NCI-H1930 (cell line): Measurements from ENCODE around the gene LIN37.
"Not testable (repeated sequence)": the region's sequence is repeated elsewhere in the genome, so short reads cannot be mapped to it uniquely, and the experiment has no call there.

Source experiments
- DNase-seq, 2 experiments: peaks; one replicate each; lab custom pipeline; 2025; lab: John Stamatoyannopoulos, UW

LIN37 gene

DNA sequence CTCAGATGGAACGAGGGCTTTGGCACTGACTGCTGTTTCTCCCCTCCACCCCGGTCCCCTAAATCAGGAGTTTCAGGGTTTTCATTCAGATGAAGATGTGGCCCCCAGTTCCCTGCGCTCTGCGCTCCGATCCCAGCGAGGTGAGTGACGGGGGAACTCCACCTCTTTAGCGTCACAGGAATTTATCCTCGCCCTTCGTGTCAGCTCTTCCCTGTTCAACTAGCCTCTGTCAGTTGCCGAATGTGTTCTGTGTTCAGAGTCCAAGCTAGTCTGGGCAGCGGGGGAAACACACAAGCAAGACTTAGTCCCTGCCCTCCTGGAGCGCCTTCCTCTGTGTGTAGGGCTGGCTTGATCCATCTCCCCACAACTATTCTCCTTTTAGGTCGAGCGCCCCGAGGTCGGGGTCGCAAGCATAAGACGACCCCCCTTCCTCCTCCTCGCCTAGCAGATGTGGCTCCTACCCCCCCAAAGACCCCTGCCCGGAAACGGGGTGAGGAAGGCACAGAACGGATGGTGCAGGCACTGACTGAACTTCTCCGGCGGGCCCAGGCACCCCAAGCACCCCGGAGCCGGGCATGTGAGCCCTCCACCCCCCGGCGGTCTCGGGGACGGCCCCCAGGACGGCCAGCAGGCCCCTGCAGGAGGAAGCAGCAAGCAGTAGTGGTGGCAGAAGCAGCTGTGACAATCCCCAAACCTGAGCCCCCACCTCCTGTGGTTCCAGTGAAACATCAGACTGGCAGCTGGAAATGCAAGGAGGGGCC lies 28.8 kb upstream of the LIN37 start:
- no peak for DNase-seq

DNA sequence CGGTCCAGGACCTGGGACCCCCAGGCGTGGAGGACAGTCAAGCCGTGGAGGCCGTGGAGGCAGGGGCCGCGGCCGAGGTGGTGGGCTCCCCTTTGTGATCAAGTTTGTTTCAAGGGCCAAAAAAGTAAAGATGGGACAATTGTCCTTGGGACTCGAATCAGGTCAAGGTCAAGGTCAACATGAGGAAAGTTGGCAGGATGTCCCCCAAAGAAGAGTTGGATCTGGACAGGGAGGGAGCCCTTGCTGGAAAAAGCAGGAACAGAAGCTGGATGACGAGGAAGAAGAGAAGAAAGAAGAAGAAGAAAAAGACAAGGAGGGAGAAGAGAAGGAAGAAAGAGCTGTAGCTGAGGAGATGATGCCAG lies 28.2 kb upstream of the LIN37 start:
- no peak for DNase-seq

DNA sequence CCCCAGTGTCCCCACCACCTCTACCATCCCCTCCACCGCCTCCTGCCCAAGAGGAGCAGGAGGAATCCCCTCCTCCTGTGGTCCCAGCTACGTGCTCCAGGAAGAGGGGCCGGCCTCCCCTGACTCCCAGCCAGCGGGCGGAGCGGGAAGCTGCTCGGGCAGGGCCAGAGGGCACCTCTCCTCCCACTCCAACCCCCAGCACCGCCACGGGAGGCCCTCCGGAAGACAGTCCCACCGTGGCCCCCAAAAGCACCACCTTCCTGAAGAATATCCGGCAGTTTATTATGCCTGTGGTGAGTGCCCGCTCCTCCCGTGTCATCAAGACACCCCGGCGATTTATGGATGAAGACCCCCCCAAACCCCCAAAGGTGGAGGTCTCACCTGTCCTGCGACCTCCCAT lies 27.7 kb upstream of the LIN37 start:
- no peak for DNase-seq

DNA sequence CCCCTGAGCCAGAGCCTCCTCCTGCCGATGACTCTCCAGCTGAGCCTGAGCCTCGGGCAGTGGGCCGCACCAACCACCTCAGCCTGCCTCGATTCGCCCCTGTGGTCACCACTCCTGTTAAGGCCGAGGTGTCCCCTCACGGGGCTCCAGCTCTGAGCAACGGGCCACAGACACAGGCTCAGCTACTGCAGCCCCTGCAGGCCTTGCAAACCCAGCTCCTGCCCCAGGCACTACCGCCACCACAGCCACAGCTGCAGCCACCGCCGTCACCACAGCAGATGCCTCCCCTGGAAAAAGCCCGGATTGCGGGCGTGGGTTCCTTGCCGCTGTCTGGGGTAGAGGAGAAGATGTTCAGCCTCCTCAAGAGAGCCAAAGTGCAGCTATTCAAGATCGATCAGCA lies 27.0 kb upstream of the LIN37 start:
- DNase-seq = no peak

DNA sequence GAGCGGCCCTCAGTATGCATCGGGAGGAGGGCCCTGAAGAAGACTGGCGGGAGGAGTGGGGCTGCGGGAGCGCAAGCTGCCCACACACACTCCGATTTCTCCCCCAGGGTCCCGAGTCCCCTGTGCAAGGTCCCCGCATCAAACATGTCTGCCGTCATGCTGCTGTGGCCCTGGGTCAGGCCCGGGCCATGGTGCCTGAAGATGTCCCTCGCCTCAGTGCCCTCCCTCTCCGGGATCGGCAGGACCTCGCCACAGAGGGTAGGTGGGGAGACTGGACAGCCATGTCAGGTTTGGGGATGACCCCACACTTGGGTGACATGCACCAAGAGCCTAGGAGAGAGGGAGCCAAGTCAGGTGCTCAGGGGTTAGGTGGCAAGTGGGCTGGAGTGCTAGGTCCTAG lies 25.9 kb upstream of the LIN37 start:
- DNase-seq = no peak

DNA sequence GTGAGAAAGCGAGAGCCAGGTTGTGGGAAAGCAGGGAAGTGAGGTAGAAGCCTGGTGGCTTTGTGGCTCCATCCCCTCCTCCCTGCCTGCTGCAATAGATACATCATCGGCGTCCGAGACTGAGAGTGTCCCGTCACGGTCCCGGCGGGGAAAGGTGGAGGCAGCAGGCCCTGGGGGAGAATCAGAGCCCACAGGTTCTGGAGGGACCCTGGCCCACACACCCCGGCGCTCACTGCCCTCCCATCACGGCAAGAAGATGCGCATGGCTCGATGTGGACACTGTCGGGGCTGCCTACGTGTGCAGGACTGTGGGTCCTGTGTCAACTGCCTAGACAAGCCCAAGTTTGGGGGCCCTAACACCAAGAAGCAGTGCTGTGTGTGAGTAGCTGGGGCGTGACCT lies 25.5 kb upstream of the LIN37 start:
- DNase-seq = no peak

DNA sequence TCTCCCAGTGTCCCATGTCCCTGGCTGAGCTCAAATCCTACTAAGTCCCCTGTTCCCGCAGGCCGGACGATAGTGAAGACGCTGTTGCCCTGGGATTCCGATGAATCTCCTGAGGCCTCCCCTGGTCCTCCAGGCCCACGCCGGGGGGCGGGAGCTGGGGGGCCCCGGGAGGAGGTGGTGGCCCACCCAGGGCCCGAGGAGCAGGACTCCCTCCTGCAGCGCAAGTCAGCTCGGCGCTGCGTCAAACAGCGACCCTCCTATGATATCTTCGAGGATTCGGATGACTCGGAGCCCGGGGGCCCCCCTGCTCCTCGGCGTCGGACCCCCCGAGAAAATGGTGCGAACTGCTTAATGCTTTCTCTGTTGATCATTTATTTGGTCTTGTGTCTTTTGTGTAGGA lies 24.7 kb upstream of the LIN37 start:
- DNase-seq = no peak

DNA sequence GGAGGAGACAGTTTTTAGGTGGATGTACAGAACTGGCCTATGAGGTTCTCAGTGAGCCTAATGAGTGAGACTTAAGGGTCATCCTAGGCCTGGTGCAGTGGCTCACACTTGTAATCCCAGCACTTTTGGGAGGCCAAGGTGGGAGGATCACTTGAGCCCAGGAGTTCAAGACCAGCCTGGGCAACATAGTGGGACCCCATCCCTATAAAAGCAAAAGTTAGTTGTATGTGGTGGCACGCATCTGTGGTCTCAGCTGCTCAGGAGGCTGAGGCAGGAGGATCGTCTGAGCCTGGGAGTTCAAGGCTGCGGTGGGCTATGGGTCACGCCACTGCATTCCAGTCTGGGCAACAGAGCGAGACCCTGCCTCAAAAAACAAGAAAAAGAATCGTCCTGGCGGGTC lies 24.2 kb upstream of the LIN37 start:
- DNase-seq = not testable (repeated sequence)

DNA sequence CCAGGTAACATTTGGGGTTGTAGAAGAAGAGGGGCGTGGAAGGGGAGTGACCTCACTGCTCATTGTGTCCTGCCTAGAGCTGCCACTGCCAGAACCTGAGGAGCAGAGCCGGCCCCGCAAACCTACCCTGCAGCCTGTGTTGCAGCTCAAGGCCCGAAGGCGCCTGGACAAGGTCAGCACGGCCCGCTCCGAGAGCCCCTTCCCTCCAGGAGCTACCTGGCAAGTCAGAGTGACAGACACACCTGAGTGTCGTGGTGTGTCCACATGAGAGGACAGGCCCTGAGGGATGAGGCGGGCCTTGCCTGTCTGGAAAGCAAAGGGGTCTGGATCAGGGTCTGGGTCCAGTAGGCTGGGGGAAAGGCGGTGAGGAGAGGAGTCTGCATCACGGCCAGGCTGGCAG lies 23.8 kb upstream of the LIN37 start:
- no peak for DNase-seq

DNA sequence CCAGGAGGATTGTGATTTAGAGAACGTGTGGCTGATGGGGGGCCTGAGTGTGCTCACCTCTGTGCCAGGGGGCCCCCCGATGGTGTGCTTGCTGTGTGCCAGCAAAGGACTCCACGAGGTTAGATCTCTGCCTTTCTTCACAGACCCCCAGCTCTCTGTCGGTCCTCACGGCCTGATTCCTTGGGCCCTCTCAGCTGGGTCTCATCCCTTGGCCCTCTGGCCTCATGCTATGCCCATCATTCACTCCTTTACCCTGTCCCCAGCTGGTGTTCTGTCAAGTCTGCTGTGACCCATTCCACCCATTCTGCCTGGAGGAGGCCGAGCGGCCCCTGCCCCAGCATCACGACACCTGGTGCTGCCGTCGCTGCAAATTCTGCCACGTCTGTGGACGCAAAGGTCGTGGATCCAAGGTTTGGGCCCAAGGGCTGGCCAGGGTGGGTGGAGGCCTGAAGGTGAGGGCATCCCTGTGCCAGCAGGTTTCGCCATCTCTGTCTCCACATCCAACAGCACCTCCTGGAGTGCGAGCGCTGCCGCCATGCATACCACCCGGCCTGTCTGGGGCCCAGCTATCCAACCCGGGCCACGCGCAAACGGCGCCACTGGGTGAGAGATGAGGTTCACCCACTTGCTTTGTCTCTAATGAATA lies 23.0 kb upstream of the LIN37 start:
- DNase-seq = no peak

DNA sequence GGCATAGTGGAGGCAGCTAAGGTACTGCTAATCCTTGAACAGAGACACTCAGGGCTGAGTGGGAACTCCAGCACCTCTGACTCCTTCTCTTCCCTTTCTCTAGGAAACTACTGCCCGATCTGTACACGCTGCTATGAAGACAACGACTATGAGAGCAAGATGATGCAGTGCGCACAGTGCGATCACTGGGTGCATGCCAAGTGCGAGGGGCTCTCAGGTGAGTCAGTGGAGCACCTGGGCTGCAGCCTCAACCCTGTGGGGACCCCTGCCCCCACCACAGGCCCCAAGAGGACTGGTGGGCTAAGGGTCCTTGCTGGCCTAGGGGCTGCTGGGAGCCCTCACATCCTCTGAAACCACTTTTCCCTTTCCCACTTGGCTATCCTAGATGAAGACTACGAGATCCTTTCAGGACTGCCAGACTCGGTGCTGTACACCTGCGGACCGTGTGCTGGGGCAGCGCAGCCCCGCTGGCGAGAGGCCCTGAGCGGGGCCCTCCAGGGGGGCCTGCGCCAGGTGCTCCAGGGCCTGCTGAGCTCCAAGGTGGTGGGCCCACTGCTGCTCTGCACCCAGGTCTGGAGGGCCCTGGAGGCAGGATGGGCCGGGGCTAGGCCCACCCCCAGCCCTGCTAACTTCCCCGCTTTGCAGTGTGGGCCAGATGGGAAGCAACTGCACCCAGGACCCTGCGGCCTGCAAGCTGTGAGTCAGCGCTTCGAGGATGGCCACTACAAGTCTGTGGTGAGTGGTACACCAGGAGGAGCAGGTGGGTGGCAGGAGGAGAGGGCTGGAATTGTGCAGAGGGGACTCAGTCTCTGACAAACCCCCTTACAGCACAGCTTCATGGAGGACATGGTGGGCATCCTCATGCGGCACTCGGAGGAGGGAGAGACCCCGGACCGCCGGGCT lies 21.1 kb upstream of the LIN37 start:
- DNase-seq = no peak

DNA sequence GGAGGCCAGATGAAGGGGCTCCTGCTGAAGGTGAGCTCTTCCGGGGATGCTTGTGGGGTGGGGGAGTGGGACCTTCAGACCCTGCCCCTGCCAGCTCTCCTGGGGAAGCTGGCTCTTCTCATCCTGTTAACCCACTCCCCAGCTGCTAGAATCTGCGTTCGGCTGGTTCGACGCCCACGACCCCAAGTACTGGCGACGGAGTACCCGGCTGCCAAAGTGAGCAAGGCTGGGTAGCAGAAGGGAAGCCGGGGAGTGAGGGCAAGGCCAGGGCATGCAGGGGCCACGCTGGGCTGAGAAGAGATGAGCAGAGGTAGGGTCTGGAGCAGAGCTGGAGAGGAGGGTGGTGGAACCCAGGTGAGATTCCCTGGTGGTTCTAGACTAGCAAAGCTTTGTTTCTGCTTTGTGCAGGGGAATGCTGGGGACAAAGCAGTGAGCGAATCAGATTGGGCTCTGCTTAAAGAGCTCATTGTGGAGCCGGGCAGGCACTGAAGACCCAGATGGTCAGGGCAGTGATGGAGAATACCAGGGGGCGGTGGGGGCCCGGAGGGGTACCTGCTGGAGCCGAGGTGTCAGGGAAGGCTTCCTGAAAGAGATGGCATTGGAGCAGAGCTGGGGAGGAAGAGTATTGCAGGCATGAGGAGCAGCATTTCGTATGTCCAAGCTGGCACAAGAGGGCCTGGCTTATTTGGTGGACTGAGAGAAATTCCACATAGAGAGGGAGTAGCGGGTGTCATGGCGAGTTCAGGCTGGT lies 20.2 kb upstream of the LIN37 start:
- DNase-seq = no peak

DNA sequence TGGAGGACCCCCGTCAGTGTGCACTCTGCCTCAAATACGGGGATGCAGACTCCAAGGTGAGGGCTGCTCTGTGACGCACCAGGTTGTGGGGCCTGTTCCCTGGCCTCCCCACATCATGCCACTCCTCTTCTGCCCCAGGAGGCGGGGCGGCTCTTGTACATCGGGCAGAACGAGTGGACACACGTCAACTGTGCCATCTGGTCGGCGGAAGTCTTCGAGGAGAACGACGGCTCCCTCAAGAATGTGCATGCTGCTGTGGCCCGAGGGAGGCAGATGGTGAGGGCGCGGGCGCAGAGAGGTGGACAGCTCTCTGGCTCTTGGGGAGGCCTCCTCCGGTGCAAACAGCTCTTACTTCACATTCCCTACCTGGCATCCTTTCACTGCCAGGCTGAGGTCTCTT lies 19.4 kb upstream of the LIN37 start:
- no peak for DNase-seq

DNA sequence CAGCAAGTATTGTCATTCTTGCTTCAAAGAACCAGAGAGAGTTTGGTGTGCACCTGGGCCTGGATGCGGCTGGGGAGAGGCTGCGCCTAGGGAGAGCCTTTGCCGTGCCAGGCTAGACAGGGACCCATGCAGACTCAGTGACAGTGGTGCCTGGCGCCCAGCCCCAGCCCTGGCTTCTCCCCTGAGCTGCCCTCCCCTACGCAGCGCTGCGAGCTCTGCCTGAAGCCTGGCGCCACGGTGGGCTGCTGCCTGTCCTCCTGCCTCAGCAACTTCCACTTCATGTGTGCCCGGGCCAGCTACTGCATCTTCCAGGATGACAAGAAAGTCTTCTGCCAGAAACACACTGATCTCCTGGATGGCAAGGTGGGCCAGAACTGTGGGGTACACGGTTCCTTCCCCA lies 18.6 kb upstream of the LIN37 start:
- no peak for DNase-seq

DNA sequence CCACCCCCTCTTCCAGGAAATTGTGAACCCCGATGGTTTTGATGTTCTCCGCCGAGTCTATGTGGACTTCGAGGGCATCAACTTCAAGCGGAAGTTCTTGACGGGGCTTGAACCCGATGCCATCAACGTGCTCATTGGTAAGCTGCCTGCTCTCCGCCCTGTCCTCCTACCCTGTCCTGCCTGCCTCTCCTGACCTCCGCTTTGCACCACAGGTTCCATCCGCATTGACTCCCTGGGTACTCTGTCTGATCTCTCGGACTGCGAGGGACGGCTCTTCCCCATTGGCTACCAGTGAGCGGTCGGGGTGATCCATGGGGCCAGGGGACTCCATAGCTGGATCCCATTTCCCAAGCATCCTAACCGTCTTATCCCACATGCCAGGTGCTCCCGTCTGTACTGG lies 18.1 kb upstream of the LIN37 start:
- no peak for DNase-seq

DNA sequence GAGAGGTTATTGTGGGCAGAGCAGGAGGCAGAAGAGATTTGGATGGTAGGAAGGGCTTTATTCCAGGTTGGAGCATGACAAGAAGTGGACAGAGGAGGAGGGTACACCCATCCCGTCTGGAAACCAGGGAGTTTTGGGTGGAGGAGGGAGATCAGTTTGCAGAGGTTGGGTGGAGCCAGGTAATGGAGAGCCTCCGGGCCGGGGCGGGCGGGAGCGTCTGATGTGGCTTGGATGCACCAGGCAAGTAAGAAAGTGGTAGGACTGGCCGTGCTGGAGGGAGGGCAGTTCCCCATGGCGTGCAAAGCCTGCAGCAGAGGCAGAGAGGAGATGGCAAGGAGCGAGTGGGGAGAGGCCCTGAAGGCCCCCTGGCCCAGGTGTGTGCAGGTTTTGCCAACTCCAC lies 17.0 kb upstream of the LIN37 start:
- no peak for DNase-seq

DNA sequence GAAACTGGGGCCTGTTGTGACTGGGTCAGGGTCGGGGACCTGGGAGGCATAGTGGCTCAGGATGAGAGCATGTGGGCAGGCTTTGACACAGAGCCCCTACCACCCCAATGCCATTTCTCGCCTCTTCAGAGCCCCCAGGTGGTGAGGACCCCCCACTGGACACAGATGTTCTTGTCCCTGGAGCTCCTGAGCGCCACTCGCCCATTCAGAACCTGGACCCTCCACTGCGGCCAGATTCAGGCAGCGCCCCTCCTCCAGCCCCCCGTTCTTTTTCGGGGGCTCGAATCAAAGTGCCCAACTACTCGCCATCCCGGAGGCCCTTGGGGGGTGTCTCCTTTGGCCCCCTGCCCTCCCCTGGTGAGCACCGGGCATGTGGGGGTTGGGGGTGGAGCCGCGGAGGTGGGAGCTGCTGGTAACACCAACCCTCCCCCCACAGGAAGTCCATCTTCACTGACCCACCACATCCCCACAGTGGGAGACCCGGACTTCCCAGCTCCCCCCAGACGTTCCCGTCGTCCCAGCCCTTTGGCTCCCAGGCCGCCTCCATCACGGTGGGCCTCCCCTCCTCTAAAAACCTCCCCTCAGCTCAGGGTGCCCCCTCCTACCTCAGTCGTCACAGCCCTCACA lies 16.5 kb upstream of the LIN37 start:
- no peak for DNase-seq

DNA sequence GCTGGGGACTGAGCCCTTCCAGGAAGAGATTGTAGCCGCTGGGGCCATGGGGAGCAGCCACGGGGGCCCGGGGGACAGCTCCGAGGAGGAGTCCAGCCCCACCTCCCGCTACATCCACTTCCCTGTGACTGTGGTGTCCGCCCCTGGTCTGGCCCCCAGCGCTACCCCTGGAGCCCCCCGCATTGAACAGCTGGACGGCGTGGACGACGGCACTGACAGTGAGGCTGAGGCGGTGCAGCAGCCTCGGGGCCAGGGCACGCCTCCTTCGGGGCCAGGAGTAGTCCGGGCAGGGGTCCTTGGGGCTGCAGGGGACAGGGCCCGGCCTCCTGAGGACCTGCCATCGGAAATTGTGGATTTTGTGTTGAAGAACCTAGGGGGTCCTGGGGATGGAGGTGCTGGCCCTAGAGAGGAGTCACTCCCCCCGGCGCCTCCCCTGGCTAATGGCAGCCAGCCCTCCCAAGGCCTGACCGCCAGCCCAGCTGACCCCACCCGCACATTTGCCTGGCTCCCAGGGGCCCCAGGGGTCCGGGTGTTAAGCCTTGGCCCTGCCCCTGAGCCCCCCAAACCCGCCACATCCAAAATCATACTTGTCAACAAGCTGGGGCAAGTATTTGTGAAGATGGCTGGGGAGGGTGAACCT lies 15.7 kb upstream of the LIN37 start:
- DNase-seq = no peak

DNA sequence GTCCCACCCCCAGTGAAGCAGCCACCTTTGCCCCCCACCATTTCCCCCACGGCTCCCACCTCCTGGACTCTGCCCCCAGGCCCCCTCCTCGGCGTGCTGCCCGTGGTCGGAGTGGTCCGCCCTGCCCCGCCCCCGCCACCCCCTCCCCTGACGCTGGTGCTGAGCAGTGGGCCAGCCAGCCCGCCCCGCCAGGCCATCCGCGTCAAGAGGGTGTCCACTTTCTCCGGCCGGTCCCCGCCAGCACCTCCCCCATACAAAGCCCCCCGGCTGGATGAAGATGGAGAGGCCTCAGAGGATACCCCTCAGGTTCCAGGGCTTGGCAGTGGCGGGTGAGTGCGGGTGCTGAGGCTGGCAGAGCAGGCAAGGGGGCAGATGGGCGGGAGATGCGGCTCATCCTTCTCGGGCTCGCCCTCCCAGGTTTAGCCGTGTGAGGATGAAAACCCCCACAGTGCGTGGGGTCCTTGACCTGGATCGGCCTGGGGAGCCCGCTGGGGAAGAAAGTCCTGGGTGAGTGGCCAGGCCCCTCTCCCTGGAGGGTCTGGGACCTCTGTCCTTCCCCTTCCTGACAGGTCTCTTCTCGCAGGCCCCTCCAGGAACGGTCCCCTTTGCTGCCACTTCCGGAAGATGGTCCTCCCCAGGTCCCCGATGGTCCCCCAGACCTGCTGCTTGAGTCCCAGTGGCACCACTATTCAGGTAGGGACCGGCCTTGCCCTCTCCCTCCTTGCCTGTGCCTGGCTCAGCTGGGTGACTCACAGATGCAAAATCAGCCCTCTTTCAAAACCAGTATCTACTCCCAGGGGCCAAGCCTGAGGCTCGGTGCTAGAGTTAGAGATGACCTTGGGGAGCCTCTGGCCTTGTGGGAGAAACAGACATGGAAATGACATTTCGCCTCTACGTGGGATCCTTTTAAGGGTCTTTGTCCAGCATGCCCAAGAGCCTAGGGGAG lies 14.9 kb upstream of the LIN37 start:
- DNase-seq = no peak

DNA sequence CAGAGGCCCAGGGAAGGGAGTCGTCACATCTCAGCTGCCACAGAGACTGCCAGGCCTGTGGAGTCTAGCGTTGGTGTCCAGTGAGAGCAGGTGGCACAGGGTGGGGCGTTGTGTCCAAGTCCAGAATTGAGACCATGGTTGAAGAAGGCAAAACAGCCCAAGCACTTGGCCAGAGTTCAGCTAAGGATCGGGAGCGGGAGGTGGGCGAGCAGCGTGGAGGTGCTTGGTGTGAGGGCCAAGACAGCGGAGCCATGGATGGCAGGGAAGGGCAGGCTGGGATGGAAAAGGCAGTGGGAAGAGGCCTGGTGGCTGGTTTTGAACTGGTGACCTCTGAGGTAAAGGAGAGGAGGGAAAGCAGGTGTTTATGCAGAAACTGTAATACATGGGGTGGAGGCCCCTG lies 14.1 kb upstream of the LIN37 start:
- DNase-seq = no peak
